Right cardiac atrium (tissue), 5 donors: ENCODE measurements around the gene SHQ1. TPM values are rescaled to one million over a fixed set of nuclear protein-coding genes. Genes with fewer than 3 reads are reported as not detected.
"Not testable (repeated sequence)": the region's sequence is repeated elsewhere in the genome, so short reads cannot be mapped to it uniquely, and the experiment has no call there.

Source experiments
- ATAC-seq, 2 donors: fragments of 200-7000 bp; cut with Tn5 transposase; one replicate each; pipeline versions ENCODE4 v1.8.0 to v1.9.1; 2020; ENCODE audit warnings: moderate library complexity in 2 of 2, mild to moderate bottlenecking in 1 of 2
- DNase-seq, 3 donors: peaks; one replicate each; pipeline ENCODE4 v3.0.0-alpha.2; 2020
- H3K27ac ChIP-seq: one replicate; pipeline ENCODE4 v1.5.1; 2013; ENCODE audit warnings: mild to moderate bottlenecking, low read length, control low read depth, moderate library complexity
- H3K27me3 ChIP-seq: one replicate; pipeline ENCODE4 v1.6.1; 2013; ENCODE audit not compliant: control insufficient read depth, insufficient read depth
- H3K4me1 ChIP-seq: one replicate; pipeline ENCODE4 v1.6.1; 2013; ENCODE audit warnings: low read length; ENCODE audit not compliant: control insufficient read depth, insufficient read depth
- H3K4me3 ChIP-seq: one replicate; pipeline ENCODE4 v1.5.1; 2013; ENCODE audit warnings: low read length, control low read depth
- H3K9me3 ChIP-seq: one replicate; pipeline ENCODE4 v1.6.1; 2013; ENCODE audit warnings: low read length; ENCODE audit not compliant: control insufficient read depth
- WGBS: extraction: QIAGEN DNeasy Blood & Tissue Kit; methylation state at CpG from one replicate; pipeline ENCODE4 v1.1.7; 2013; 5-methylcytosine and 5-hydroxymethylcytosine counted together
- intact Hi-C, 4 donors: fragments of 100-400 bp; cut with DNase I; formaldehyde crosslinking; loops; one replicate each; pipeline versions ENCODE4 v1.11.0 to v1.14.0; 2022 to 2023
- polyA plus RNA-seq: library from polyadenylated mRNA; stranded (reverse); fragments of 200-250 nt; gene quantifications from one replicate; pipeline ENCODE4 v1.2.3, GENCODE V29; 2013
- total RNA-seq, 4 donors: library from RNA; stranded (reverse); fragmentation: NEBNext Ultra II Directional; extraction: Animal tissue kit (Norgen Biotek cat#: 25700); gene quantifications; one replicate each; pipeline ENCODE4 v1.2.1, GENCODE V29; 2021
- donor health status: healthy with polysubstance abuse.
- donor health status: DM: no; HTN: yes; CAD: no.
- donor health status: DM: no; HTN: no; CAD: no.
- donor health status: DM: no; HTN: yes; CAD: no; lungs with severe emphysema.
- donor health status: DM: yes; HTN: yes; CAD: no.

The SHQ1 gene
- total and polyA plus RNA-seq, 5 donors, result 10.7 to 27.1 (median 22.4) TPM

GRCh38 chr3:72728329-72728889, 119.8 kb downstream of the SHQ1 start:
- Histone ChIP-seq H3K27me3 (no peaks in the 10 kb centered on the region), H3K4me1 (no peaks in the 10 kb centered on the region), H3K4me3 (no peak overlapping the region), H3K27ac (no peak overlapping the region), H3K9me3 (peaks cover 6% of the 10 kb centered on the region)
- no peak for DNase-seq
- WGBS, result 76% methylated on average over 6 of the region's 6 CpGs
- ATAC-seq, result no peak
- intact Hi-C loops, result no loop called here

- Histone ChIP-seq H3K27ac (no peak overlapping the region), H3K4me3 (no peak overlapping the region), H3K9me3 (peaks cover 3% of the 10 kb centered on the region), H3K4me1 (no peaks in the 10 kb centered on the region), H3K27me3 (no peaks in the 10 kb centered on the region)
- DNase-seq (no peak), ATAC-seq (no peak)
- intact Hi-C loops, result no loop called here
- WGBS, result 81% methylated on average over 7 of the region's 7 CpGs
Measured at GRCh38 chr3:72727726-72728125, 120.5 kb downstream of the SHQ1 start.

- DNase-seq (no peak), ATAC-seq (no peak)
- H3K4me3 ChIP-seq, result no peak overlapping the region
- no peaks in the 10 kb centered on the region for H3K4me1 ChIP-seq
- intact Hi-C loops, result no loop called here
- no peaks in the 10 kb centered on the region for H3K27me3 ChIP-seq
- H3K27ac ChIP-seq, result no peak overlapping the region
- peaks cover 3% of the 10 kb centered on the region for H3K9me3 ChIP-seq
- 31% methylated on average over 6 of the region's 6 CpGs for WGBS
Measured at GRCh38 chr3:72727172-72727571, 121.1 kb downstream of the SHQ1 start.

- no peak for DNase-seq
- ATAC-seq, result no peak
- no peak overlapping the region for H3K27ac ChIP-seq
- intact Hi-C loops, result no loop called here
- no peaks in the 10 kb centered on the region for H3K4me1 ChIP-seq
- WGBS, result 95% methylated on average over 6 of the region's 6 CpGs
- no peaks in the 10 kb centered on the region for H3K27me3 ChIP-seq
- no peaks in the 10 kb centered on the region for H3K9me3 ChIP-seq
- H3K4me3 ChIP-seq, result no peak overlapping the region
Measured at GRCh38 chr3:72725229-72725628, 123.0 kb downstream of the SHQ1 start.

- 96% methylated on average over 10 of the region's 10 CpGs for WGBS
- intact Hi-C loops, result no loop called here
Measured at GRCh38 chr3:72724070-72724469, 124.2 kb downstream of the SHQ1 start.

GRCh38 chr3:72722930-72723726, 125.1 kb downstream of the SHQ1 start:
- ATAC-seq (peak; percentile 26 to 74), DNase-seq (peak in 1 of 3 donors; percentile 51)
- Histone ChIP-seq H3K4me3 (no peak overlapping the region), H3K27ac (no peak overlapping the region), H3K9me3 (no peaks in the 10 kb centered on the region), H3K4me1 (no peaks in the 10 kb centered on the region), H3K27me3 (no peaks in the 10 kb centered on the region)
- WGBS, result 53% methylated on average over 8 of the region's 8 CpGs
- intact Hi-C loops, result no loop called here

More at GRCh38 chr3:72724070-72724469, 124.2 kb downstream of the SHQ1 start:
- Histone ChIP-seq H3K27ac (no peak overlapping the region), H3K27me3 (no peaks in the 10 kb centered on the region), H3K4me1 (no peaks in the 10 kb centered on the region), H3K4me3 (no peak overlapping the region), H3K9me3 (no peaks in the 10 kb centered on the region)
- DNase-seq (no peak), ATAC-seq (no peak)

- no peaks in the 10 kb centered on the region for H3K4me1 ChIP-seq
- intact Hi-C loops, result no loop called here
- no peak overlapping the region for H3K27ac ChIP-seq
- H3K4me3 ChIP-seq, result no peak overlapping the region
- H3K9me3 ChIP-seq, result no peaks in the 10 kb centered on the region
- 40% methylated on average over 7 of the region's 7 CpGs for WGBS
- H3K27me3 ChIP-seq, result no peaks in the 10 kb centered on the region
- ATAC-seq (no peak), DNase-seq (no peak)
Measured at GRCh38 chr3:72721683-72722381, 126.4 kb downstream of the SHQ1 start.

GRCh38 chr3:72720566-72720965, 127.7 kb downstream of the SHQ1 start:
- Histone ChIP-seq H3K4me1 (no peaks in the 10 kb centered on the region), H3K4me3 (no peak overlapping the region), H3K27me3 (no peaks in the 10 kb centered on the region), H3K27ac (no peak overlapping the region), H3K9me3 (no peaks in the 10 kb centered on the region)
- ATAC-seq, result no peak
- DNase-seq, result no peak
- WGBS, result 81% methylated on average over 2 of the region's 2 CpGs
- intact Hi-C loops, result no loop called here

- Histone ChIP-seq H3K27ac (no peak overlapping the region), H3K4me3 (no peak overlapping the region), H3K9me3 (no peaks in the 10 kb centered on the region), H3K27me3 (no peaks in the 10 kb centered on the region), H3K4me1 (no peaks in the 10 kb centered on the region)
- ATAC-seq (no peak), DNase-seq (no peak)
- intact Hi-C loops, result no loop called here
Measured at GRCh38 chr3:72719137-72719536, 129.1 kb downstream of the SHQ1 start.

GRCh38 chr3:72714135-72714534, 134.1 kb downstream of the SHQ1 start:
- DNase-seq, H3K27me3 ChIP-seq, H3K4me3 ChIP-seq, H3K4me1 ChIP-seq, H3K27ac ChIP-seq, ATAC-seq, H3K9me3 ChIP-seq, intact Hi-C loops: not testable (repeated sequence)
- 94% methylated on average over 2 of the region's 3 CpGs for WGBS

- H3K4me3 ChIP-seq, H3K27ac ChIP-seq, H3K27me3 ChIP-seq, ATAC-seq, intact Hi-C loops, H3K9me3 ChIP-seq, H3K4me1 ChIP-seq, DNase-seq: not testable (repeated sequence)
- 93% methylated on average over 4 of the region's 4 CpGs for WGBS
Measured at GRCh38 chr3:72710471-72710870, 137.8 kb downstream of the SHQ1 start.
